GM12892 (cell line): ENCODE data around the gene CAMKK2.

ENCODE experiments used
- DNase-seq: peaks from one replicate; pipeline ENCODE4 v3.0.0; 2011; ENCODE audit not compliant: insufficient read length
- FAIRE-seq: peaks from 2 replicates; lab custom pipeline; 2011; peaks lifted over from hg19 to GRCh38; lab: Jason Lieb, UNC
- POLR2A ChIP-seq: IDR thresholded peaks from 2 replicates; pipeline ENCODE4 v1.6.1; 2011; ENCODE audit warnings: low read depth, low read length, control low read depth
- POLR2AphosphoS5 ChIP-seq: IDR thresholded peaks from 2 replicates; pipeline ENCODE4 v1.6.1; 2011; ENCODE audit warnings: low read depth, low read length, control low read depth
- TAF1 ChIP-seq: IDR thresholded peaks from 2 replicates; pipeline ENCODE4 v1.6.1; 2011; ENCODE audit warnings: low read depth, mild to moderate bottlenecking, control low read depth, low read length, borderline replicate concordance

The CAMKK2 gene

GRCh38 chr12:121190523-121191031, 105.9 kb downstream of the CAMKK2 start:
- no peak for TF ChIP-seq POLR2A
- TF ChIP-seq TAF1 = no peak
- TF ChIP-seq POLR2AphosphoS5 = no peak
- FAIRE-seq (no peak), DNase-seq (no peak)

- TF ChIP-seq TAF1 = no peak
- TF ChIP-seq POLR2A = no peak
- TF ChIP-seq POLR2AphosphoS5 = no peak
- FAIRE-seq (no peak), DNase-seq (no peak)
These were observed 106.8 kb downstream of the CAMKK2 start for GRCh38 chr12:121189619-121190155.

GRCh38 chr12:121189131-121189530, 107.4 kb downstream of the CAMKK2 start:
- DNase-seq (no peak), FAIRE-seq (no peak)
- TF ChIP-seq POLR2AphosphoS5 (no peak), POLR2A (no peak), TAF1 (no peak)

- TF ChIP-seq POLR2AphosphoS5 (no peak), TAF1 (no peak), POLR2A (no peak)
- no peak for FAIRE-seq
- DNase-seq = no peak
These were observed 108.3 kb downstream of the CAMKK2 start for GRCh38 chr12:121188227-121188626.
